Measurements from ENCODE around the gene GNL2.

The GNL2 gene

GRCh38 chr1:37574834-37575480, 20.8 kb downstream of the GNL2 start:
- Histone ChIP-seq H3K27me3 (ENCODE audit: control insufficient read depth, low read length) (no peaks in the 10 kb centered on the region), H3K4me1 (ENCODE audit: control insufficient read depth, low read length) (no peaks in the 10 kb centered on the region), H3K4me3 (ENCODE audit: low read length) (no peak overlapping the region), H3K36me3 (ENCODE audit: control insufficient read depth, low read length) (peaks cover 87% of the 10 kb centered on the region), H3F3A (ENCODE audit: control insufficient read depth, insufficient read depth) (no peaks in the 10 kb centered on the region), H3K27ac (ENCODE audit: low read depth, low read length) (no peak overlapping the region), H3K9me3 (ENCODE audit: control insufficient read depth, insufficient read depth, low read length) (no peaks in the 10 kb centered on the region), H3K79me2 (ENCODE audit: control insufficient read depth, low read length) (peaks cover 3% of the 10 kb centered on the region; the same call in 1 of the 2 replicates), H3K4me2 (ENCODE audit: low read length) (no peak overlapping the region), H3K9me2 (replicated peaks; ENCODE audit: control insufficient read depth, low read length) (no peaks in the 10 kb centered on the region), H4K20me1 (ENCODE audit: control insufficient read depth, insufficient read depth, low read depth, low read length) (no peaks in the 10 kb centered on the region)
- TF ChIP-seq EZH2phosphoT487 (IDR thresholded peaks at IDR 0.05; ENCODE audit: borderline replicate concordance, low read length): no peak
- no peak for TF ChIP-seq CTCF (IDR thresholded peaks at IDR 0.05; ENCODE audit: low read depth, low read length, poor library complexity, severe bottlenecking)

- Histone ChIP-seq H3K36me3 (ENCODE audit: control insufficient read depth, low read length) (peaks cover 95% of the 10 kb centered on the region), H3K27me3 (ENCODE audit: control insufficient read depth, low read length) (no peaks in the 10 kb centered on the region), H3K79me2 (ENCODE audit: control insufficient read depth, low read length) (no peaks in the 10 kb centered on the region), H3K9me2 (replicated peaks; ENCODE audit: control insufficient read depth, low read length) (no peaks in the 10 kb centered on the region), H3K4me2 (ENCODE audit: low read length) (no peak overlapping the region), H3F3A (ENCODE audit: control insufficient read depth, insufficient read depth) (no peaks in the 10 kb centered on the region), H3K27ac (ENCODE audit: low read depth, low read length) (no peak overlapping the region), H3K9me3 (ENCODE audit: control insufficient read depth, insufficient read depth, low read length) (no peaks in the 10 kb centered on the region), H4K20me1 (ENCODE audit: control insufficient read depth, insufficient read depth, low read depth, low read length) (0 out of 2 replicates have a peak, but pooled peaks cover 3% of the 10 kb centered on the region), H3K4me3 (ENCODE audit: low read length) (no peak overlapping the region), H3K4me1 (ENCODE audit: control insufficient read depth, low read length) (no peaks in the 10 kb centered on the region)
- TF ChIP-seq EZH2phosphoT487 (IDR thresholded peaks at IDR 0.05; ENCODE audit: borderline replicate concordance, low read length) (no peak), CTCF (IDR thresholded peaks at IDR 0.05; ENCODE audit: low read depth, low read length, poor library complexity, severe bottlenecking) (no peak)
Measured at GRCh38 chr1:37570528-37571334, 25.0 kb downstream of the GNL2 start.

DNA sequence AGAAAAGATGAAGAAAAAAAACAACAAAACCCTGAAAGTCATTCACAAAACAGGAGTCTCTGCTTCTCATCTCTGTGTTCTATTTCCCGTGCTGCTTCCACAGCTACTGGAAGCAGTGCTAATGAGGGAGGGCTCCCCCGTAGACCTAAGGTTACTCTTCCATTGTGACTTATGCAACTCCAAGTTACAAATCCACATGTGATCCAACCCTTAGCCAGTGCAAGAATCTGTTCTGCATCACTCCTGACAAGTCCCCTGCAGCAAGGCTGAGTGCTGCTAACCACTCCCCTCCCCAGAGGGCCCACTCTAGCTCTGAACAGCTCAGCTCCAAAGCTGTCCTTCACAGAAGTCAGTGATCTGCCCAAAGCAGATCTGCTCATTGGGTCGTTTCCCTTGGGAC, 28.7 kb downstream of the GNL2 start:
- Histone ChIP-seq H3K36me3 (ENCODE audit: control insufficient read depth, low read length) (peaks cover 83% of the 10 kb centered on the region), H3K9me3 (ENCODE audit: control insufficient read depth, insufficient read depth, low read length) (no peaks in the 10 kb centered on the region), H3K79me2 (ENCODE audit: control insufficient read depth, low read length) (no peaks in the 10 kb centered on the region), H3K4me1 (ENCODE audit: control insufficient read depth, low read length) (no peaks in the 10 kb centered on the region), H3K27ac (ENCODE audit: low read depth, low read length) (no peak overlapping the region), H3K4me3 (ENCODE audit: low read length) (no peak overlapping the region), H3F3A (ENCODE audit: control insufficient read depth, insufficient read depth) (peaks cover 5% of the 10 kb centered on the region), H3K27me3 (ENCODE audit: control insufficient read depth, low read length) (no peaks in the 10 kb centered on the region), H3K9me2 (replicated peaks; ENCODE audit: control insufficient read depth, low read length) (no peaks in the 10 kb centered on the region), H4K20me1 (ENCODE audit: control insufficient read depth, insufficient read depth, low read depth, low read length) (0 out of 2 replicates have a peak, but pooled peaks cover 3% of the 10 kb centered on the region), H3K4me2 (ENCODE audit: low read length) (no peak overlapping the region)
- TF ChIP-seq EZH2phosphoT487 (IDR thresholded peaks at IDR 0.05; ENCODE audit: borderline replicate concordance, low read length): no peak
- no peak for TF ChIP-seq CTCF (IDR thresholded peaks at IDR 0.05; ENCODE audit: low read depth, low read length, poor library complexity, severe bottlenecking)

Measured in DOHH2 (cell line).